Upper lobe of left lung (tissue), 4 donors: ENCODE data around the gene SLC22A12.

Experiments
- CTCF ChIP-seq, 6 experiments: fragments of 450-650 bp in 4 of 6; fragments of 200-600 bp in 2 of 6; sonication (generic) in 2 of 6; IDR thresholded peaks; one replicate each; pipeline ENCODE4 v1.5.1; 2016 to 2019; ENCODE audit warnings: antibody characterized with exemption in 6 of 6
- EP300 ChIP-seq, 4 donors: sonication (generic); formaldehyde crosslinking; IDR thresholded peaks; one replicate each; pipeline ENCODE4 v1.5.1; 2017; ENCODE audit warnings: antibody characterized with exemption in 4 of 4, control low read depth in 2 of 4
- POLR2A ChIP-seq, 4 donors: fragments of 450-650 bp; IDR thresholded peaks; one replicate each; pipeline ENCODE4 v1.5.1; 2016 to 2017; ENCODE audit warnings: antibody characterized with exemption in 4 of 4, mild to moderate bottlenecking in 2 of 4
- POLR2AphosphoS5 ChIP-seq, 2 donors: sonication (generic); formaldehyde crosslinking; IDR thresholded peaks; one replicate each; pipeline ENCODE4 v1.5.1; 2017; ENCODE audit warnings: antibody characterized with exemption in 2 of 2

GRCh38 chr11:64559351-64560138 is 31.5 kb upstream of the SLC22A12 start:
- TF ChIP-seq CTCF (IDR thresholded peaks at IDR 0.05) (no peak), POLR2A (IDR thresholded peaks at IDR 0.05) (no peak), POLR2AphosphoS5 (IDR thresholded peaks at IDR 0.05) (no peak), EP300 (IDR thresholded peaks at IDR 0.05) (no peak)
